GM12878 (cell line): ENCODE data around the gene STAT3.

Experiments used
- ATF3 ChIP-seq: IDR thresholded peaks from 2 replicates; pipeline ENCODE4 v1.6.1; 2011; ENCODE audit warnings: low read depth, mild to moderate bottlenecking, low read length, moderate library complexity, borderline replicate concordance; ENCODE audit errors: extremely low read depth
- BACH1 ChIP-seq: fragments of 450-650 bp; IDR thresholded peaks from 2 replicates; pipeline ENCODE4 v1.6.1; 2017; ENCODE audit warnings: mild to moderate bottlenecking, borderline replicate concordance
- BRCA1 ChIP-seq: IDR thresholded peaks from 2 replicates; pipeline ENCODE4 v1.6.1; 2011; ENCODE audit warnings: low read depth, low read length, improper control_type of control experiment
- CEBPB ChIP-seq, 2 experiments: fragments of 150-350 bp in 1 of 2; IDR thresholded peaks; 2 replicates each; pipeline ENCODE4 v1.6.1; 2012 to 2014; ENCODE audit warnings: low read depth in 2 of 2, low read length in 2 of 2, borderline replicate concordance in 1 of 2, inconsistent platforms in 1 of 2
- CEBPZ ChIP-seq: fragments of 150-350 bp; IDR thresholded peaks from 2 replicates; pipeline ENCODE4 v1.6.1; 2016; ENCODE audit warnings: low read depth, low read length
- CHD2 ChIP-seq: IDR thresholded peaks from 2 replicates; pipeline ENCODE4 v1.6.1; 2011; ENCODE audit warnings: low read depth, low read length, improper control_type of control experiment, borderline replicate concordance
- CTCF ChIP-seq, 3 experiments: IDR thresholded peaks in 2 of 3; conservative IDR thresholded peaks in 1 of 3; 2 replicates each; pipeline ENCODE4 v1.5.1; 2011; ENCODE audit warnings: low read depth in 3 of 3, low read length in 3 of 3, mild to moderate bottlenecking in 3 of 3, control low read depth in 2 of 3, moderate library complexity in 2 of 3, inconsistent platforms in 1 of 3, mixed read lengths in 1 of 3; ENCODE audit not compliant: control insufficient read depth in 2 of 3, insufficient read depth in 1 of 3; ENCODE audit errors: extremely low read depth in 1 of 3
- EZH2 ChIP-seq: IDR thresholded peaks from 2 replicates; pipeline ENCODE4 v1.6.1; 2012; ENCODE audit warnings: low read depth, mild to moderate bottlenecking, control low read depth, inconsistent platforms, low read length, borderline replicate concordance; ENCODE audit not compliant: control insufficient read depth
- POLR2A ChIP-seq: IDR thresholded peaks from 2 replicates; pipeline ENCODE4 v1.6.1; 2011; ENCODE audit warnings: low read depth, mild to moderate bottlenecking, low read length
- RCOR1 ChIP-seq: conservative IDR thresholded peaks from 2 replicates; pipeline ENCODE4 v1.6.1; 2012; ENCODE audit warnings: low read depth, low read length, improper control_type of control experiment
- STAT3 ChIP-seq: IDR thresholded peaks from 2 replicates; pipeline ENCODE4 v1.6.1; 2011; ENCODE audit warnings: low read depth, low read length, improper control_type of control experiment
- TCF12 ChIP-seq: IDR thresholded peaks from 2 replicates; pipeline ENCODE4 v1.6.1; 2011; ENCODE audit warnings: low read depth, mild to moderate bottlenecking, low read length
- TCF3 ChIP-seq: IDR thresholded peaks from 2 replicates; pipeline ENCODE4 v1.6.1; 2012; ENCODE audit warnings: low read depth, mild to moderate bottlenecking, low read length, borderline replicate concordance; ENCODE audit not compliant: insufficient read depth

- no peak for TF ChIP-seq BRCA1
- TF ChIP-seq EZH2: no peak
- no peak for TF ChIP-seq BACH1
- no peak for TF ChIP-seq POLR2A
- no peak for TF ChIP-seq TCF3
- no peak for TF ChIP-seq CEBPZ
- TF ChIP-seq CHD2: no peak
- TF ChIP-seq CTCF (IDR thresholded peaks at IDR 0.05 in 2 of 3, conservative IDR thresholded peaks at IDR 0.05 in 1 of 3; ENCODE audit: control insufficient read depth in 2 of 3, extremely low read depth in 1 of 3, insufficient read depth in 1 of 3, low read depth in 3 of 3, low read length in 3 of 3): no peak
- no peak for TF ChIP-seq RCOR1
- no peak for TF ChIP-seq TCF12
- no peak for TF ChIP-seq STAT3
- TF ChIP-seq ATF3: no peak
- TF ChIP-seq CEBPB (IDR thresholded peaks at IDR 0.05; ENCODE audit: borderline replicate concordance in 1 of 2, low read depth in 2 of 2, low read length in 2 of 2): no peak
Observed at GRCh38 chr17:42381898-42382297, 6.3 kb downstream of the STAT3 start.
